H9 (cell line): ENCODE data around the gene SCO2. TPM values are rescaled to one million over a fixed set of nuclear protein-coding genes. Genes with fewer than 3 reads are reported as not detected.

ENCODE experiments used
- DNase-seq: peaks from one replicate; pipeline ENCODE4 v3.0.0-alpha.2; 2017
- H2AFZ ChIP-seq: one replicate; pipeline ENCODE4 v1.6.1; 2013; ENCODE audit warnings: mild to moderate bottlenecking, low read length, control low read depth, moderate library complexity
- H2AK5ac ChIP-seq: 2 replicates; pipeline ENCODE4 v1.6.1; 2013; ENCODE audit warnings: low read length, control low read depth, mixed read lengths; ENCODE audit not compliant: insufficient read length
- H2BK120ac ChIP-seq: one replicate; pipeline ENCODE4 v1.6.1; 2013; ENCODE audit warnings: low read depth, mild to moderate bottlenecking, low read length, control low read depth, inconsistent platforms; ENCODE audit not compliant: poor library complexity, severe bottlenecking
- H2BK12ac ChIP-seq: 2 replicates; pipeline ENCODE4 v1.6.1; 2013; ENCODE audit warnings: low read length, control low read depth, mixed read lengths, low read depth; ENCODE audit not compliant: insufficient read length
- H2BK15ac ChIP-seq: 2 replicates; pipeline ENCODE4 v1.6.1; 2013; ENCODE audit warnings: low read depth, low read length, control low read depth
- H2BK20ac ChIP-seq: one replicate; pipeline ENCODE4 v1.6.1; 2013; ENCODE audit warnings: low read depth, mild to moderate bottlenecking, low read length, control low read depth, inconsistent platforms; ENCODE audit not compliant: poor library complexity, severe bottlenecking
- H2BK5ac ChIP-seq: 2 replicates; pipeline ENCODE4 v1.6.1; 2013; ENCODE audit warnings: low read length, control low read depth, mixed read lengths; ENCODE audit not compliant: insufficient read length
- H3K14ac ChIP-seq: 2 replicates; pipeline ENCODE4 v1.6.1; 2013; ENCODE audit warnings: low read length, control low read depth; ENCODE audit not compliant: insufficient read depth
- H3K18ac ChIP-seq: 2 replicates; pipeline ENCODE4 v1.6.1; 2013; ENCODE audit warnings: low read depth, mild to moderate bottlenecking, mixed read lengths, low read length, control low read depth; ENCODE audit not compliant: insufficient read length
- H3K23ac ChIP-seq: 2 replicates; pipeline ENCODE4 v1.6.1; 2013; ENCODE audit warnings: low read length, control low read depth, mixed read lengths, low read depth; ENCODE audit not compliant: insufficient read length
- H3K23me2 ChIP-seq: 2 replicates; pipeline ENCODE4 v1.6.1; 2013; ENCODE audit warnings: low read depth, mild to moderate bottlenecking, mixed read lengths, low read length, control low read depth; ENCODE audit not compliant: insufficient read length, poor library complexity, severe bottlenecking
- H3K27ac ChIP-seq: 2 replicates; pipeline ENCODE4 v1.5.1; 2013; ENCODE audit warnings: low read length, control low read depth, mixed read lengths, low read depth; ENCODE audit not compliant: insufficient read length
- H3K27me3 ChIP-seq: 2 replicates; pipeline ENCODE4 v1.6.1; 2013; ENCODE audit warnings: low read length, control low read depth, inconsistent platforms; ENCODE audit not compliant: insufficient read depth
- H3K4ac ChIP-seq: 2 replicates; pipeline ENCODE4 v1.6.1; 2013; ENCODE audit warnings: low read depth, mild to moderate bottlenecking, control low read depth, inconsistent platforms, low read length, moderate library complexity
- H3K4me1 ChIP-seq: 2 replicates; pipeline ENCODE4 v1.6.1; 2013; ENCODE audit warnings: low read length, control low read depth, inconsistent platforms; ENCODE audit not compliant: insufficient read depth
- H3K4me2 ChIP-seq: 2 replicates; pipeline ENCODE4 v1.6.1; 2013; ENCODE audit warnings: low read length, control low read depth, mixed read lengths; ENCODE audit not compliant: insufficient read length, insufficient read depth
- H3K56ac ChIP-seq: 2 replicates; pipeline ENCODE4 v1.6.1; 2013; ENCODE audit warnings: low read depth, mild to moderate bottlenecking, mixed read lengths, low read length, control low read depth; ENCODE audit not compliant: insufficient read length
- H3K79me1 ChIP-seq: 2 replicates; pipeline ENCODE4 v1.6.1; 2013; ENCODE audit warnings: low read depth, mild to moderate bottlenecking, moderate library complexity, low read length, control low read depth, inconsistent platforms; ENCODE audit not compliant: insufficient read depth, poor library complexity, severe bottlenecking
- H3K79me2 ChIP-seq: 2 replicates; pipeline ENCODE4 v1.6.1; 2013; ENCODE audit warnings: low read length, control low read depth, inconsistent platforms; ENCODE audit not compliant: insufficient read depth
- H3K9ac ChIP-seq: 2 replicates; pipeline ENCODE4 v1.6.1; 2013; ENCODE audit warnings: low read length, control low read depth, mixed read lengths; ENCODE audit not compliant: insufficient read length; ENCODE audit errors: extremely low read depth
- H3K9me3 ChIP-seq: one replicate; pipeline ENCODE4 v1.6.1; 2013; ENCODE audit warnings: low read depth, low read length, inconsistent platforms; ENCODE audit not compliant: control insufficient read depth
- H3T11ph ChIP-seq: one replicate; pipeline ENCODE4 v1.6.1; 2013; ENCODE audit warnings: mild to moderate bottlenecking, low read length, control low read depth, inconsistent platforms
- H4K20me1 ChIP-seq: one replicate; pipeline ENCODE4 v1.6.1; 2013; ENCODE audit not compliant: control insufficient read depth, insufficient read length, insufficient read depth
- H4K5ac ChIP-seq: 2 replicates; pipeline ENCODE4 v1.6.1; 2013; ENCODE audit warnings: low read depth, mild to moderate bottlenecking, mixed read lengths, low read length, control low read depth; ENCODE audit not compliant: insufficient read length
- H4K8ac ChIP-seq: replicated peaks from 2 replicates; pipeline ENCODE4 v1.6.1; 2013; ENCODE audit warnings: low read length, control low read depth, mixed read lengths, low read depth; ENCODE audit not compliant: insufficient read length
- H4K91ac ChIP-seq: 2 replicates; pipeline ENCODE4 v1.6.1; 2013; ENCODE audit warnings: low read depth, mild to moderate bottlenecking, moderate library complexity, mixed read lengths, low read length, control low read depth; ENCODE audit not compliant: insufficient read length
- H3K27ac Mint-ChIP-seq, 3 experiments: 2 replicates in 2 of 3; 3 replicates in 1 of 3; pipeline ENCODE4 v1.8.0; 2020 to 2021; ENCODE audit warnings: mixed read lengths in 3 of 3, mild to moderate bottlenecking in 1 of 3, moderate library complexity in 1 of 3
- H3K27me3 Mint-ChIP-seq: 2 replicates; pipeline ENCODE4 v1.8.0; 2021; ENCODE audit warnings: low read depth, mild to moderate bottlenecking, moderate library complexity, mixed read lengths
- H3K36me3 Mint-ChIP-seq, 3 experiments: 2 replicates in 2 of 3; 3 replicates in 1 of 3; pipeline ENCODE4 v1.8.0; 2020 to 2021; ENCODE audit warnings: low read depth in 3 of 3, mixed read lengths in 3 of 3; ENCODE audit not compliant: insufficient read depth in 1 of 3
- H3K4me1 Mint-ChIP-seq, 2 experiments: 2 replicates each; pipeline ENCODE4 v1.8.0; 2020; ENCODE audit warnings: mixed read lengths in 2 of 2
- H3K4me3 Mint-ChIP-seq, 2 experiments: 2 replicates in 1 of 2; 3 replicates in 1 of 2; pipeline ENCODE4 v1.8.0; 2020 to 2021; ENCODE audit warnings: mild to moderate bottlenecking in 2 of 2, mixed read lengths in 2 of 2, moderate library complexity in 1 of 2
- H3K9me3 Mint-ChIP-seq, 2 experiments: 2 replicates in 1 of 2; 3 replicates in 1 of 2; pipeline ENCODE4 v1.8.0; 2020; ENCODE audit warnings: mild to moderate bottlenecking in 2 of 2, mixed read lengths in 2 of 2, moderate library complexity in 1 of 2
- CTCF ChIP-seq: fragments of 200-600 bp; sonication (generic); conservative IDR thresholded peaks from 3 replicates; pipeline ENCODE4 v1.8.0; 2021; ENCODE audit warnings: antibody characterized with exemption, mild to moderate bottlenecking
- WGBS: extraction: QIAGEN DNeasy Blood & Tissue Kit; methylation state at CpG from one replicate; pipeline ENCODE4 v1.1.7; 2013; ENCODE audit warnings: missing lambda C conversion rate, low lambda C conversion rate, mixed read lengths; ENCODE audit not compliant: insufficient read length; ENCODE audit errors: extremely low coverage; 5-methylcytosine and 5-hydroxymethylcytosine counted together
- total RNA-seq: library from RNA; stranded (reverse); gene quantifications from 2 replicates; pipeline ENCODE4 v1.2.1, GENCODE V29; 2021

SCO2 gene
- total RNA-seq, 1 experiment from 2014 or later: 3.3 TPM

- H3K27ac Mint-ChIP-seq: no peak overlapping the region
Measured at GRCh38 chr22:50550395-50550794, 25.0 kb upstream of the SCO2 start.

More at GRCh38 chr22:50550395-50550794, 25.0 kb upstream of the SCO2 start:
- Histone ChIP-seq H3K9me3 (no peaks in the 10 kb centered on the region), H4K20me1 (no peaks in the 10 kb centered on the region), H4K91ac (no peak overlapping the region), H3K14ac (no peak overlapping the region; the same call in 1 of the 2 replicates), H3K4ac (no peak overlapping the region), H2BK120ac (no peak overlapping the region), H3K23ac (no peak overlapping the region), H2BK12ac (no peak overlapping the region), H2BK5ac (no peak overlapping the region), H2BK20ac (no peak overlapping the region), H2BK15ac (no peak overlapping the region), H2AFZ (no peak overlapping the region), H3K79me1 (no peaks in the 10 kb centered on the region), H3T11ph (no peak overlapping the region), H4K8ac (no peak overlapping the region), H3K4me2 (no peak overlapping the region), H3K27me3 (no peaks in the 10 kb centered on the region), H3K4me1 (no peaks in the 10 kb centered on the region), H2AK5ac (no peak overlapping the region), H3K9ac (no peak overlapping the region), H3K18ac (no peak overlapping the region), H3K23me2 (no peaks in the 10 kb centered on the region), H3K79me2 (no peaks in the 10 kb centered on the region), H3K56ac (no peak overlapping the region), H4K5ac (no peak overlapping the region), H3K27ac (no peak overlapping the region)
- no peaks in the 10 kb centered on the region for H3K36me3 Mint-ChIP-seq
- no CpG with 5 or more reads among the region's 8 CpGs for WGBS
- H3K9me3 Mint-ChIP-seq: no peaks in the 10 kb centered on the region
- no peak for DNase-seq
- H3K27me3 Mint-ChIP-seq: peaks cover 20% of the 10 kb centered on the region
- H3K4me3 Mint-ChIP-seq: no peak overlapping the region
- TF ChIP-seq CTCF: no peak
- peaks cover 4 to 7% of the 10 kb centered on the region in 2 experiments for H3K4me1 Mint-ChIP-seq
